GM23338 (cell line): ENCODE results near the gene IDH2. TPM values are rescaled to one million over a fixed set of nuclear protein-coding genes. Genes with fewer than 3 reads are reported as not detected.
A peak's percentile ranks its signal among the peaks of the same experiment; 100 is the strongest.

Source experiments
- ATAC-seq: fragments of 200-7000 bp; cut with Tn5 transposase; 3 replicates; pipeline ENCODE4 v1.9.1; 2020
- DNase-seq: peaks from one replicate; pipeline ENCODE4 v3.0.0-alpha.2; 2015; ENCODE audit warnings: low spot score
- H2AFZ ChIP-seq: fragments of 200-600 bp; sonication (generic); 2 replicates; pipeline ENCODE4 v1.8.0; 2016; ENCODE audit warnings: antibody characterized with exemption, mild to moderate bottlenecking, moderate library complexity
- H3F3A ChIP-seq: fragments of 200-600 bp; sonication (generic); replicated peaks from 2 replicates; pipeline ENCODE4 v1.8.0; 2017; ENCODE audit warnings: antibody characterized with exemption, mixed run types, low read depth
- H3K27ac ChIP-seq: fragments of 200-600 bp; sonication (generic); 2 replicates; pipeline ENCODE4 v1.6.1; 2016; ENCODE audit warnings: low read depth
- H3K27me3 ChIP-seq: fragments of 200-600 bp; sonication (generic); 2 replicates; pipeline ENCODE4 v1.8.0; 2016; ENCODE audit warnings: mild to moderate bottlenecking, mixed run types, moderate library complexity; ENCODE audit not compliant: insufficient read depth
- H3K36me3 ChIP-seq: fragments of 200-600 bp; sonication (generic); 2 replicates; pipeline ENCODE4 v1.8.0; 2016; ENCODE audit warnings: mild to moderate bottlenecking; ENCODE audit not compliant: insufficient read depth
- H3K4me1 ChIP-seq: fragments of 200-600 bp; sonication (generic); 2 replicates; pipeline ENCODE4 v1.8.0; 2016; ENCODE audit warnings: mild to moderate bottlenecking, moderate library complexity; ENCODE audit not compliant: insufficient read depth
- H3K4me2 ChIP-seq: fragments of 200-600 bp; sonication (generic); 2 replicates; pipeline ENCODE4 v1.7.1; 2017; ENCODE audit warnings: mixed run types
- H3K4me3 ChIP-seq: fragments of 200-600 bp; sonication (generic); 2 replicates; pipeline ENCODE4 v1.6.1; 2016; ENCODE audit warnings: mixed run types
- H3K79me2 ChIP-seq: fragments of 200-600 bp; sonication (generic); replicated peaks from 2 replicates; pipeline ENCODE4 v1.8.0; 2017; ENCODE audit warnings: mild to moderate bottlenecking; ENCODE audit not compliant: insufficient read depth
- H3K9me2 ChIP-seq: fragments of 200-600 bp; sonication (generic); 2 replicates; pipeline ENCODE4 v1.8.0; 2017; ENCODE audit not compliant: insufficient read depth
- H4K20me1 ChIP-seq: fragments of 200-600 bp; sonication (generic); replicated peaks from 2 replicates; pipeline ENCODE4 v1.8.0; 2017; ENCODE audit warnings: mild to moderate bottlenecking; ENCODE audit not compliant: insufficient read depth
- H3K27ac Mint-ChIP-seq: 2 replicates; pipeline ENCODE4 v1.8.0; 2020; ENCODE audit warnings: inconsistent platforms, mild to moderate bottlenecking, moderate library complexity, mixed read lengths
- H3K27me3 Mint-ChIP-seq: 3 replicates; pipeline ENCODE4 v1.8.0; 2022; ENCODE audit warnings: low read depth, mild to moderate bottlenecking, moderate library complexity, mixed read lengths, inconsistent platforms; ENCODE audit not compliant: insufficient read depth, poor library complexity
- H3K36me3 Mint-ChIP-seq: 3 replicates; pipeline ENCODE4 v1.8.0; 2021; ENCODE audit warnings: low read depth, mild to moderate bottlenecking, inconsistent platforms, moderate library complexity, mixed read lengths
- H3K4me1 Mint-ChIP-seq: 3 replicates; pipeline ENCODE4 v1.8.0; 2020; ENCODE audit warnings: mild to moderate bottlenecking, inconsistent platforms, mixed read lengths
- H3K4me3 Mint-ChIP-seq: 3 replicates; pipeline ENCODE4 v1.8.0; 2021; ENCODE audit warnings: moderate library complexity, mild to moderate bottlenecking, inconsistent platforms, mixed read lengths
- H3K9me3 Mint-ChIP-seq: 3 replicates; pipeline ENCODE4 v1.8.0; 2020; ENCODE audit warnings: moderate library complexity, mild to moderate bottlenecking, inconsistent platforms, mixed read lengths
- CREB1 ChIP-seq: fragments of 250-450 bp; sonication (Bioruptor Pico); IDR thresholded peaks from 2 replicates; pipeline ENCODE4 v1.5.0; 2020; ENCODE audit warnings: low read depth, mild to moderate bottlenecking, moderate library complexity
- JUNB ChIP-seq: IDR thresholded peaks from one replicate; pipeline ENCODE4 v1.6.1; 2016; ENCODE audit warnings: antibody characterized with exemption; ENCODE audit not compliant: unreplicated experiment
- POLR2AphosphoS5 ChIP-seq: IDR thresholded peaks from 2 replicates; pipeline ENCODE4 v1.6.1; 2016; ENCODE audit warnings: antibody characterized with exemption, low read depth
- ZNF114 ChIP-seq: fragments of 250-450 bp; sonication (Bioruptor Pico); IDR thresholded peaks from 2 replicates; pipeline ENCODE4 v1.5.0; 2020; ENCODE audit warnings: mild to moderate bottlenecking, moderate library complexity
- ZNF331 ChIP-seq: fragments of 250-450 bp; sonication (Bioruptor Pico); IDR thresholded peaks from 2 replicates; pipeline ENCODE4 v1.5.0; 2020; ENCODE audit warnings: low read depth, mild to moderate bottlenecking, moderate library complexity
- polyA plus RNA-seq: library from polyadenylated mRNA; unstranded; fragments of >200 nt; fragmentation: Nextera tagmentation; extraction: Ambion mirVana; gene quantifications from 2 replicates; pipeline ENCODE4 v1.2.1, GENCODE V29; 2016
- total RNA-seq: library from RNA; depleted of rRNA; stranded (reverse); fragments of >200 nt; shearing (Covaris generic); gene quantifications from 2 replicates; pipeline ENCODE4 v1.2.3, GENCODE V29; 2014
- TF ChIP-seq, protein P1 (sequence below): fragments of 250-450 bp; sonication (Bioruptor Pico); IDR thresholded peaks from 2 replicates; pipeline ENCODE4 v1.5.0; 2020; ENCODE audit warnings: mild to moderate bottlenecking, moderate library complexity
- TF ChIP-seq, protein P2 (sequence below): IDR thresholded peaks from one replicate; pipeline ENCODE4 v1.6.1; 2018; ENCODE audit warnings: antibody characterized with exemption; ENCODE audit not compliant: unreplicated experiment
- TF ChIP-seq, protein P3 (sequence below), 2 experiments: fragments of 200-600 bp in 1 of 2; sonication (generic) in 1 of 2; conservative IDR thresholded peaks; 2 replicates each; pipeline versions ENCODE4 v1.5.1 to v1.6.1; 2016 to 2017; ENCODE audit warnings: antibody characterized with exemption in 2 of 2, low read depth in 2 of 2, mild to moderate bottlenecking in 2 of 2, moderate library complexity in 1 of 2
- TF ChIP-seq, protein P4 (sequence below): IDR thresholded peaks from 2 replicates; pipeline ENCODE4 v1.6.1; 2016; ENCODE audit warnings: antibody characterized with exemption

The IDH2 gene
- total and polyA plus RNA-seq, 2 experiments from 2014 or later: 54.9 to 64.0 TPM

DNA sequence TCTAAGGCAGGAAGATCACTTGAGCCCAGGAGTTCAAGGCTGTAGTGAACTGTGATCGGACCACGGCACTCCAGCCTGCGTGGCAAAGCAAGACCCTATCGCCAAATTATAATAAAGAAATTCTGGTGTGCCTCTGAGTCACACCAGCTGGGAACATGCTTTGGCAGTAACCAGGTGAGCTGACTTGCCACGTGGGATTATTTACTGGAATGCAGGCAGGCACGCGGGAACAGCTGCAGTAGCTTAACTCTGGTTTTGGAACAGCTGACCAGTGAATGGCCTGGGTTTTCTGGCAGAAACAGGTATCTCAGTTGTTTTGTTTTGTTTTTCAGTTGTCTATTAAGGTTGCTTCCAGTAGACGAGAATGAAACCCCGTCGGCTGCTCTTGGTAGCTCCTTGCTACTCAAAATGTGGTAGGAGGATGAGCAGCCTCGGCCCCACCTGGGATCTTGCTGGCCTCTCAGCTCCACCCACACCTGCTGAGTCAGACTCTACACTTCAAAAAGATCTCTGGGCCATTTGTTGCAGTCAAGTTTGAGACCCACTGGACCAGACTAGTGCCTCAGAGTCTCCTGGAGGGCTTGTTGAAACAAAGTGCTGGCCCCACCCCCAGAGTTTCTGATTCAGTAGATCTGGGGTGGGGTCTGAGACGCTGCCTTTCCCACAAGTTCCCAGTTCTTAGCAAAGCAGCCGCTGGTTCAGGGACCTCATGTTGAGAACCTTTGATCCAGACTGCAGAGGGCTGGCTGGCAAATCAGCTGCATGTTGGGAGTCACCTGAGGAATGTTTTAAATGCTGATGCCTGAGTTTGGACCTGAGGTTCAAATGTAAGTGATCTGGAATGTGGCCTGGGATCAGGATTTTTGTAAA, 26.6 kb downstream of the IDH2 start (continued):
- TF ChIP-seq, protein P1, sequence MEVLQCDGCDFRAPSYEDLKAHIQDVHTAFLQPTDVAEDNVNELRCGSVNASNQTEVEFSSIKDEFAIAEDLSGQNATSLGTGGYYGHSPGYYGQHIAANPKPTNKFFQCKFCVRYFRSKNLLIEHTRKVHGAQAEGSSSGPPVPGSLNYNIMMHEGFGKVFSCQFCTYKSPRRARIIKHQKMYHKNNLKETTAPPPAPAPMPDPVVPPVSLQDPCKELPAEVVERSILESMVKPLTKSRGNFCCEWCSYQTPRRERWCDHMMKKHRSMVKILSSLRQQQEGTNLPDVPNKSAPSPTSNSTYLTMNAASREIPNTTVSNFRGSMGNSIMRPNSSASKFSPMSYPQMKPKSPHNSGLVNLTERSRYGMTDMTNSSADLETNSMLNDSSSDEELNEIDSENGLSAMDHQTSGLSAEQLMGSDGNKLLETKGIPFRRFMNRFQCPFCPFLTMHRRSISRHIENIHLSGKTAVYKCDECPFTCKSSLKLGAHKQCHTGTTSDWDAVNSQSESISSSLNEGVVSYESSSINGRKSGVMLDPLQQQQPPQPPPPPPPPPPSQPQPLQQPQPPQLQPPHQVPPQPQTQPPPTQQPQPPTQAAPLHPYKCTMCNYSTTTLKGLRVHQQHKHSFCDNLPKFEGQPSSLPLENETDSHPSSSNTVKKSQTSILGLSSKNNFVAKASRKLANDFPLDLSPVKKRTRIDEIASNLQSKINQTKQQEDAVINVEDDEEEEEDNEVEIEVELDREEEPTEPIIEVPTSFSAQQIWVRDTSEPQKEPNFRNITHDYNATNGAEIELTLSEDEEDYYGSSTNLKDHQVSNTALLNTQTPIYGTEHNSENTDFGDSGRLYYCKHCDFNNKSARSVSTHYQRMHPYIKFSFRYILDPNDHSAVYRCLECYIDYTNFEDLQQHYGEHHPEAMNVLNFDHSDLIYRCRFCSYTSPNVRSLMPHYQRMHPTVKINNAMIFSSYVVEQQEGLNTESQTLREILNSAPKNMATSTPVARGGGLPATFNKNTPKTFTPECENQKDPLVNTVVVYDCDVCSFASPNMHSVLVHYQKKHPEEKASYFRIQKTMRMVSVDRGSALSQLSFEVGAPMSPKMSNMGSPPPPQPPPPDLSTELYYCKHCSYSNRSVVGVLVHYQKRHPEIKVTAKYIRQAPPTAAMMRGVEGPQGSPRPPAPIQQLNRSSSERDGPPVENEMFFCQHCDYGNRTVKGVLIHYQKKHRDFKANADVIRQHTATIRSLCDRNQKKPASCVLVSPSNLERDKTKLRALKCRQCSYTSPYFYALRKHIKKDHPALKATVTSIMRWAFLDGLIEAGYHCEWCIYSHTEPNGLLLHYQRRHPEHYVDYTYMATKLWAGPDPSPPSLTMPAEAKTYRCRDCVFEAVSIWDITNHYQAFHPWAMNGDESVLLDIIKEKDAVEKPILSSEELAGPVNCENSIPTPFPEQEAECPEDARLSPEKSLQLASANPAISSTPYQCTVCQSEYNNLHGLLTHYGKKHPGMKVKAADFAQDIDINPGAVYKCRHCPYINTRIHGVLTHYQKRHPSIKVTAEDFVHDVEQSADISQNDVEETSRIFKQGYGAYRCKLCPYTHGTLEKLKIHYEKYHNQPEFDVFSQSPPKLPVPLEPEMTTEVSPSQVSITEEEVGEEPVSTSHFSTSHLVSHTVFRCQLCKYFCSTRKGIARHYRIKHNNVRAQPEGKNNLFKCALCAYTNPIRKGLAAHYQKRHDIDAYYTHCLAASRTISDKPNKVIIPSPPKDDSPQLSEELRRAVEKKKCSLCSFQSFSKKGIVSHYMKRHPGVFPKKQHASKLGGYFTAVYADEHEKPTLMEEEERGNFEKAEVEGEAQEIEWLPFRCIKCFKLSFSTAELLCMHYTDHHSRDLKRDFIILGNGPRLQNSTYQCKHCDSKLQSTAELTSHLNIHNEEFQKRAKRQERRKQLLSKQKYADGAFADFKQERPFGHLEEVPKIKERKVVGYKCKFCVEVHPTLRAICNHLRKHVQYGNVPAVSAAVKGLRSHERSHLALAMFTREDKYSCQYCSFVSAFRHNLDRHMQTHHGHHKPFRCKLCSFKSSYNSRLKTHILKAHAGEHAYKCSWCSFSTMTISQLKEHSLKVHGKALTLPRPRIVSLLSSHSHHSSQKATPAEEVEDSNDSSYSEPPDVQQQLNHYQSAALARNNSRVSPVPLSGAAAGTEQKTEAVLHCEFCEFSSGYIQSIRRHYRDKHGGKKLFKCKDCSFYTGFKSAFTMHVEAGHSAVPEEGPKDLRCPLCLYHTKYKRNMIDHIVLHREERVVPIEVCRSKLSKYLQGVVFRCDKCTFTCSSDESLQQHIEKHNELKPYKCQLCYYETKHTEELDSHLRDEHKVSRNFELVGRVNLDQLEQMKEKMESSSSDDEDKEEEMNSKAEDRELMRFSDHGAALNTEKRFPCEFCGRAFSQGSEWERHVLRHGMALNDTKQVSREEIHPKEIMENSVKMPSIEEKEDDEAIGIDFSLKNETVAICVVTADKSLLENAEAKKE: no peak
- TF ChIP-seq ZNF114: no peak
- TF ChIP-seq, protein P2, sequence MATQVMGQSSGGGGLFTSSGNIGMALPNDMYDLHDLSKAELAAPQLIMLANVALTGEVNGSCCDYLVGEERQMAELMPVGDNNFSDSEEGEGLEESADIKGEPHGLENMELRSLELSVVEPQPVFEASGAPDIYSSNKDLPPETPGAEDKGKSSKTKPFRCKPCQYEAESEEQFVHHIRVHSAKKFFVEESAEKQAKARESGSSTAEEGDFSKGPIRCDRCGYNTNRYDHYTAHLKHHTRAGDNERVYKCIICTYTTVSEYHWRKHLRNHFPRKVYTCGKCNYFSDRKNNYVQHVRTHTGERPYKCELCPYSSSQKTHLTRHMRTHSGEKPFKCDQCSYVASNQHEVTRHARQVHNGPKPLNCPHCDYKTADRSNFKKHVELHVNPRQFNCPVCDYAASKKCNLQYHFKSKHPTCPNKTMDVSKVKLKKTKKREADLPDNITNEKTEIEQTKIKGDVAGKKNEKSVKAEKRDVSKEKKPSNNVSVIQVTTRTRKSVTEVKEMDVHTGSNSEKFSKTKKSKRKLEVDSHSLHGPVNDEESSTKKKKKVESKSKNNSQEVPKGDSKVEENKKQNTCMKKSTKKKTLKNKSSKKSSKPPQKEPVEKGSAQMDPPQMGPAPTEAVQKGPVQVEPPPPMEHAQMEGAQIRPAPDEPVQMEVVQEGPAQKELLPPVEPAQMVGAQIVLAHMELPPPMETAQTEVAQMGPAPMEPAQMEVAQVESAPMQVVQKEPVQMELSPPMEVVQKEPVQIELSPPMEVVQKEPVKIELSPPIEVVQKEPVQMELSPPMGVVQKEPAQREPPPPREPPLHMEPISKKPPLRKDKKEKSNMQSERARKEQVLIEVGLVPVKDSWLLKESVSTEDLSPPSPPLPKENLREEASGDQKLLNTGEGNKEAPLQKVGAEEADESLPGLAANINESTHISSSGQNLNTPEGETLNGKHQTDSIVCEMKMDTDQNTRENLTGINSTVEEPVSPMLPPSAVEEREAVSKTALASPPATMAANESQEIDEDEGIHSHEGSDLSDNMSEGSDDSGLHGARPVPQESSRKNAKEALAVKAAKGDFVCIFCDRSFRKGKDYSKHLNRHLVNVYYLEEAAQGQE: no peak

DNA sequence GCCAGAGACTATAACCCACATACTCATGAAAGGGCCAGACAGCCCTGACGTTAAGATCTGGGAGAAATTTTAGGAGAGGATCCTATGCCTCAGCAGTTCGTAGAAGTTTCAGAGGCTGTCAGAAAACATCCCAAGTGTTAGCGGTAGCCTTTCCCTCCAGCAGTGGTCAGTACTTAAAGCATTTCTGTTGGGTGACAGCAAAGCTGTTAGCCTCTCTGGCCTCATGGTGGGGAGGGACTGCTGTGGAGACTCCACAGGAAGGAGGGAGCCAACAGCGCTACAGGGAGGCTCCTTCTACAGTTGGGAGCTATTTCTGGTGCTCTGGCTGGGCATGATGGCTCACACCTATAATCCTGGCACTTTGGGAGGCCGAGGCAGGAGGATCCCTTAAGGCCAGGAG, 27.4 kb downstream of the IDH2 start:
- Histone ChIP-seq H3K9me2 (no peaks in the 10 kb centered on the region), H3K4me2 (no peak overlapping the region), H3K27me3 (no peaks in the 10 kb centered on the region), H3K79me2 (no peaks in the 10 kb centered on the region), H3K4me1 (0 out of 2 replicates have a peak, but pooled peaks cover 4% of the 10 kb centered on the region), H3K27ac (peak overlapping the region; percentile 74; the same call in 1 of the 2 replicates), H3K4me3 (no peak overlapping the region), H3K36me3 (peaks cover 6% of the 10 kb centered on the region; the same call in 1 of the 2 replicates), H4K20me1 (0 out of 2 replicates have a peak, but pooled peaks cover 3% of the 10 kb centered on the region), H2AFZ (no peak overlapping the region), H3F3A (0 out of 2 replicates have a peak, but pooled peaks cover 2% of the 10 kb centered on the region)
- no peak for ATAC-seq
- no peak overlapping the region for H3K4me3 Mint-ChIP-seq
- H3K4me1 Mint-ChIP-seq: peaks cover 12% of the 10 kb centered on the region; the same call in 2 of the 3 replicates
- no peaks in the 10 kb centered on the region for H3K9me3 Mint-ChIP-seq
- DNase-seq: no peak
- H3K27me3 Mint-ChIP-seq: no peaks in the 10 kb centered on the region
- H3K36me3 Mint-ChIP-seq: peaks cover 24% of the 10 kb centered on the region
- H3K27ac Mint-ChIP-seq: no peak overlapping the region
- TF ChIP-seq, protein P3, sequence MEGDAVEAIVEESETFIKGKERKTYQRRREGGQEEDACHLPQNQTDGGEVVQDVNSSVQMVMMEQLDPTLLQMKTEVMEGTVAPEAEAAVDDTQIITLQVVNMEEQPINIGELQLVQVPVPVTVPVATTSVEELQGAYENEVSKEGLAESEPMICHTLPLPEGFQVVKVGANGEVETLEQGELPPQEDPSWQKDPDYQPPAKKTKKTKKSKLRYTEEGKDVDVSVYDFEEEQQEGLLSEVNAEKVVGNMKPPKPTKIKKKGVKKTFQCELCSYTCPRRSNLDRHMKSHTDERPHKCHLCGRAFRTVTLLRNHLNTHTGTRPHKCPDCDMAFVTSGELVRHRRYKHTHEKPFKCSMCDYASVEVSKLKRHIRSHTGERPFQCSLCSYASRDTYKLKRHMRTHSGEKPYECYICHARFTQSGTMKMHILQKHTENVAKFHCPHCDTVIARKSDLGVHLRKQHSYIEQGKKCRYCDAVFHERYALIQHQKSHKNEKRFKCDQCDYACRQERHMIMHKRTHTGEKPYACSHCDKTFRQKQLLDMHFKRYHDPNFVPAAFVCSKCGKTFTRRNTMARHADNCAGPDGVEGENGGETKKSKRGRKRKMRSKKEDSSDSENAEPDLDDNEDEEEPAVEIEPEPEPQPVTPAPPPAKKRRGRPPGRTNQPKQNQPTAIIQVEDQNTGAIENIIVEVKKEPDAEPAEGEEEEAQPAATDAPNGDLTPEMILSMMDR (conservative IDR thresholded peaks at IDR 0.05; ENCODE audit: low read depth in 2 of 2): no peak
- TF ChIP-seq, protein P4, sequence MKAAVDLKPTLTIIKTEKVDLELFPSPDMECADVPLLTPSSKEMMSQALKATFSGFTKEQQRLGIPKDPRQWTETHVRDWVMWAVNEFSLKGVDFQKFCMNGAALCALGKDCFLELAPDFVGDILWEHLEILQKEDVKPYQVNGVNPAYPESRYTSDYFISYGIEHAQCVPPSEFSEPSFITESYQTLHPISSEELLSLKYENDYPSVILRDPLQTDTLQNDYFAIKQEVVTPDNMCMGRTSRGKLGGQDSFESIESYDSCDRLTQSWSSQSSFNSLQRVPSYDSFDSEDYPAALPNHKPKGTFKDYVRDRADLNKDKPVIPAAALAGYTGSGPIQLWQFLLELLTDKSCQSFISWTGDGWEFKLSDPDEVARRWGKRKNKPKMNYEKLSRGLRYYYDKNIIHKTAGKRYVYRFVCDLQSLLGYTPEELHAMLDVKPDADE: no peak
- TF ChIP-seq POLR2AphosphoS5: no peak
- TF ChIP-seq JUNB: no peak
- no peak for TF ChIP-seq ZNF114
- TF ChIP-seq ZNF331 (CRISPR knock-in tag): no peak
- no peak for TF ChIP-seq CREB1
